Neutrophil (primary cell): ENCODE results near the gene PTPRD.

ENCODE experiments used
- H3K27ac ChIP-seq: fragments of 200-600 bp; sonication (generic); 2 replicates; pipeline ENCODE4 v1.5.1; 2016; ENCODE audit warnings: mild to moderate bottlenecking, moderate library complexity
- H3K27me3 ChIP-seq: fragments of 200-600 bp; sonication (generic); 2 replicates; pipeline ENCODE4 v1.6.0; 2016; ENCODE audit warnings: mild to moderate bottlenecking
- H3K36me3 ChIP-seq: fragments of 200-600 bp; sonication (generic); 2 replicates; pipeline ENCODE4 v1.5.1; 2017
- H3K4me1 ChIP-seq, 2 experiments: fragments of 200-600 bp in 1 of 2; sonication (generic) in 1 of 2; 1 replicate in 1 of 2; 2 replicates in 1 of 2; pipeline versions ENCODE4 v1.5.1 to v1.6.1; 2013 to 2016; ENCODE audit warnings: low read depth in 1 of 2, low read length in 1 of 2, mild to moderate bottlenecking in 1 of 2, moderate library complexity in 1 of 2; ENCODE audit not compliant: control insufficient read depth in 1 of 2, insufficient read depth in 1 of 2
- H3K4me3 ChIP-seq, 2 experiments: fragments of 200-600 bp in 1 of 2; sonication (generic) in 1 of 2; 1 replicate in 1 of 2; 2 replicates in 1 of 2; pipeline ENCODE4 v1.5.1; 2013 to 2016; ENCODE audit warnings: low read depth in 1 of 2, low read length in 1 of 2, mild to moderate bottlenecking in 1 of 2, moderate library complexity in 1 of 2
- H3K9me3 ChIP-seq: fragments of 200-600 bp; sonication (generic); 2 replicates; pipeline ENCODE4 v1.5.1; 2016
- TF ChIP-seq, protein P1 (sequence below): fragments of 200-600 bp; sonication (generic); IDR thresholded peaks from 2 replicates; pipeline ENCODE4 v1.5.1; 2016; ENCODE audit warnings: antibody characterized with exemption

The PTPRD gene

DNA sequence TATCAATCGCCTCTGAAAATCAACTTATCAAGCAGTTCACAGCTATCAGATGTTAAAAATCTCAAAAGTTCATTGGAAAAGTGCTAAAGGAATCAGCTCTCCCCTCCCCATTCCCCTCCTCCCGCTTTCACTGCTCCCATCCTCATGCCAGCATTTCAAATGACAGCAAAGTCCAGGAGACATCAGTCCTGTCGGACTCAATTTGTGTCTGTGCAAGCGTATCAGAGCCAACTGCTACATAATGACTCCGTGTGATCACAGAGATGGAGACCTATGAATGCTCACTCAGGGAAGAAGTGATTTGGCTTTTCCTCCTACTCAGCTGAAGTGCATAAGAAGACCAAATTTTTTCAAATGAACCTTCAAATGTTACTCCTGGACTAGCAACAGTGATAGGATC lies 1876.0 kb downstream of the PTPRD start:
- Histone ChIP-seq H3K27me3 (peaks cover 3% of the 10 kb centered on the region), H3K27ac (no peak overlapping the region), H3K4me1 (no peaks in the 10 kb centered on the region), H3K36me3 (no peaks in the 10 kb centered on the region), H3K4me3 (no peak overlapping the region), H3K9me3 (no peaks in the 10 kb centered on the region)
- TF ChIP-seq, protein P1, sequence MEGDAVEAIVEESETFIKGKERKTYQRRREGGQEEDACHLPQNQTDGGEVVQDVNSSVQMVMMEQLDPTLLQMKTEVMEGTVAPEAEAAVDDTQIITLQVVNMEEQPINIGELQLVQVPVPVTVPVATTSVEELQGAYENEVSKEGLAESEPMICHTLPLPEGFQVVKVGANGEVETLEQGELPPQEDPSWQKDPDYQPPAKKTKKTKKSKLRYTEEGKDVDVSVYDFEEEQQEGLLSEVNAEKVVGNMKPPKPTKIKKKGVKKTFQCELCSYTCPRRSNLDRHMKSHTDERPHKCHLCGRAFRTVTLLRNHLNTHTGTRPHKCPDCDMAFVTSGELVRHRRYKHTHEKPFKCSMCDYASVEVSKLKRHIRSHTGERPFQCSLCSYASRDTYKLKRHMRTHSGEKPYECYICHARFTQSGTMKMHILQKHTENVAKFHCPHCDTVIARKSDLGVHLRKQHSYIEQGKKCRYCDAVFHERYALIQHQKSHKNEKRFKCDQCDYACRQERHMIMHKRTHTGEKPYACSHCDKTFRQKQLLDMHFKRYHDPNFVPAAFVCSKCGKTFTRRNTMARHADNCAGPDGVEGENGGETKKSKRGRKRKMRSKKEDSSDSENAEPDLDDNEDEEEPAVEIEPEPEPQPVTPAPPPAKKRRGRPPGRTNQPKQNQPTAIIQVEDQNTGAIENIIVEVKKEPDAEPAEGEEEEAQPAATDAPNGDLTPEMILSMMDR, result no peak

DNA sequence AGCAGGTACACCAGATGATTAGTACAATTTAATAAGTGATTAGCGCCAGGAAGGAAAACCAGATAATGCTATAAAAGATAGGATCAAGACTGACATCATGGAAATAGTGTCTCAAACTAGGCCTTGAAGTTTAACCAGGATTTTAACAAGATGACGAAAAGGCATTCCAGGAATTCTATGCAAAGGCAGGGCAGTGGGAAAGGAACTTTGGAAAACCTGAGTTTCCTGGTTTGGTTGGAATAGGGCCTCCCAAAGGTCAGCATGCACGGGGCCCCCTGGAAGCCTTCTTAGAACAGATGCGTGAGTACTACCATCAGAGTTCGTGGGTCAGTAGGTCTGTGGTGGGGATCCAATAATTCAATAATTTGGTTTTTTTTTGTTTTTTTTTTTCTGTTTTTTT lies 1878.0 kb downstream of the PTPRD start:
- Histone ChIP-seq H3K4me1 (no peaks in the 10 kb centered on the region), H3K27ac (no peak overlapping the region), H3K4me3 (no peak overlapping the region), H3K36me3 (no peaks in the 10 kb centered on the region), H3K27me3 (peaks cover 7% of the 10 kb centered on the region), H3K9me3 (no peaks in the 10 kb centered on the region)
- TF ChIP-seq, protein P1, result no peak

DNA sequence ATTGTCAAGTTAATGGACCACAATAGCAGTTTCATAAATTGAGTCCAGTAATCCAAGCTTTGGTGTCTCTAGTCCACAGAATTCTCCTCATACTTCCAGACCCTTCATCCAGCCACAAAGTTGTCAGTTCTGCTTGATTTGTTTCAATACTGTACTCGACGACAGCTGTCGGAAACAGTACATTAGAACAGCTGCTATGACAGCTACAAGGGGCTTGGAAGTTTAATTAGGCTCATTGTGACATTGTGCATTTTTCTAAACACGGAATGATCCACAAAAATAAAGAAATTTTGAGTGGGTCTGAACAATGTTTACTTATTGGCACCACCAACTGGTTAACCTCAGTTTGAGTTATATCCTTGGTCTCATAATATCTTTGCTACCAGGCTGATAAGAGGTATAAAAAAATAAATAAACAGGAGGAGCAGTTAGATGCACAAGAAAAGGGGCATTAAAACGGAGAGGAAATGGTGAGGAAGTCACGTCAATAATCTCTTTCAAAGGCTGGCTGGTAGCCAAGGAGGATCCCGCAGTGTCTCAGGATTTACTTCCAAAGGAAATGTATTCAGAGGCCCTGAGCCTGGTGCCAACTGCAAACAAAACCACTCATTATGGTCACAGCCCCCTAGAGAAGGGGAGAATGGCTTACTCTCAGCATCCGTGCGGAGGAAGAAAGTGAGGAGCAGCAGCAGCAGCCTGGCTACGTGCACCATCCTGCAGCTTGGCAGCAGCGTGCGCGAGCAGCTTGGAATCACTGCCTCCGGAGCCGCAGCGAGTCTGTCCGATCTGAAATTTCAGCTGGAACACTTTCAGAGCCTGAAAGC lies 1879.5 kb downstream of the PTPRD start:
- Histone ChIP-seq H3K27ac (no peak overlapping the region), H3K9me3 (no peaks in the 10 kb centered on the region), H3K36me3 (no peaks in the 10 kb centered on the region), H3K4me3 (no peak overlapping the region), H3K4me1 (no peaks in the 10 kb centered on the region), H3K27me3 (peaks cover 7% of the 10 kb centered on the region)
- TF ChIP-seq, protein P1, result no peak

DNA sequence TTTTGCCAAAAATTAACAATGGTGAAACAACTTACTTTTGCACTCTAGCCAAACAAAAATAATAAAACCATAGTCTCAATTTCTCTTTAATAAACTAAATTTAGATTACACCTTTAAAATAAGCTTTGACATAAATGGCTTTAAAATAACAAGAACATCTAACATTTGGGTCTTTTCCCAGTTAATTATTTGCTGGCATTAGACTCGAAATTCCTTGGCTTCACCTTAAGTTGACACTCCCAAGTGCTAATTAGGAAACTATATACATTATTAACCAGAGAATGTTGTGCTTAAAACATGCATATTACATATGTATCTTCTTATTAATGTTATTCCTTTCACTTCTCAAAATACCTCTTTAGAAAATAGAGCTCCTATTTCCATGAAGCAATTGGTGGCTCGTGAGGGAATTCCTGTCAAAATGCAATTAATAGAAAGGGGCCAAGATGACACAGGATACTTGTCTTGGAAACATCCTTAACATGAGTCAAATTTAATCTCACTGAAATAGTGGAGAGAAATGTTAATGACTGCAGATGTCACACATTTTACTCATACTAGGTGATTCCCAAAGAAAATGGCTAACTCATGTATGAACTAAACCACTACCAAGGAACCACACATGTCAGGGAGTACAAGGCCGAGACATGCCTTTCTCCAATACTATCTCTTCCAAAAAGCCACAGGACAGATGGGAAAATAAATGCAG lies 1880.3 kb downstream of the PTPRD start:
- no peaks in the 10 kb centered on the region for H3K4me1 ChIP-seq
- no peak overlapping the region for H3K27ac ChIP-seq
- no peaks in the 10 kb centered on the region for H3K36me3 ChIP-seq
- H3K27me3 ChIP-seq, result peaks cover 7% of the 10 kb centered on the region
- H3K4me3 ChIP-seq, result no peak overlapping the region
- H3K9me3 ChIP-seq, result no peaks in the 10 kb centered on the region
- TF ChIP-seq, protein P1, result no peak

DNA sequence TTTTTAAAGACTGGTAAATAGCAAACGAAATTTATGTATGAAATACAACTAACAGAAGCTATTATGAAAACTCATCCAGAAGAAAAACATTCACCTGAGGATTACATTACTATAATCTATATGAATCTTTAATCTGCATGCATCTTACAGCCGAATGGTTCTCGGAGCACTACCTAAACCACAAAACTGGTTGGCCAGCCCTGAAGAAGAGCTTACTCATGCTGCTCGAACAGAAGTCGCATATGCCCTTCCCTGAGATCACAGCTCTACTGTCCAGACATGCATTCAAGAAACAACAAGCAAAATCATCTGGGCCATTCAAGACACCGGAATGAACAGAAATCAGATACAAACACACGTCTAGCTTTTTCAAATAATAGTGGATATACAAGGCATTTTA lies 1882.2 kb downstream of the PTPRD start:
- Histone ChIP-seq H3K4me1 (no peaks in the 10 kb centered on the region), H3K4me3 (no peak overlapping the region), H3K9me3 (no peaks in the 10 kb centered on the region), H3K27ac (no peak overlapping the region), H3K36me3 (no peaks in the 10 kb centered on the region), H3K27me3 (peaks cover 7% of the 10 kb centered on the region)
- TF ChIP-seq, protein P1, result no peak
